Brain microvascular endothelial cell (primary cell): Measurements from ENCODE around the gene NINJ1.

Source experiments
- DNase-seq: peaks from one replicate; pipeline ENCODE4 v3.0.0-alpha.2; 2020
- H3K27ac ChIP-seq: fragments of 250-450 bp; sonication (Bioruptor Pico); 2 replicates; pipeline ENCODE4 v1.5.1; 2020; ENCODE audit warnings: mild to moderate bottlenecking, moderate library complexity
- H3K27me3 ChIP-seq: fragments of 250-450 bp; sonication (Bioruptor Pico); replicated peaks from 2 replicates; pipeline ENCODE4 v1.5.1; 2020; ENCODE audit warnings: mild to moderate bottlenecking
- H3K36me3 ChIP-seq: fragments of 250-450 bp; sonication (Bioruptor Pico); replicated peaks from 2 replicates; pipeline ENCODE4 v1.5.1; 2020; ENCODE audit warnings: mild to moderate bottlenecking
- H3K4me3 ChIP-seq: 2 replicates; pipeline ENCODE4 v1.5.1; 2011; ENCODE audit warnings: low read depth, mild to moderate bottlenecking, control low read depth, low read length, moderate library complexity
- CTCF ChIP-seq: IDR thresholded peaks from 2 replicates; pipeline ENCODE4 v1.5.1; 2011; ENCODE audit warnings: low read depth, mild to moderate bottlenecking, moderate library complexity, low read length, control low read depth, inconsistent platforms; ENCODE audit errors: missing control alignments
- in situ Hi-C: cut with HindIII; loops from 2 replicates; pipeline ENCODE4 v1.10.0; 2017; ENCODE audit warnings: low sequenced_read_pairs, low pct_ligation_motif_present

NINJ1 gene

GRCh38 chr9:93116072-93116961, 17.7 kb downstream of the NINJ1 start:
- no peak overlapping the region for H3K27ac ChIP-seq
- in situ Hi-C loops = no loop called here

GRCh38 chr9:93115486-93116071, 18.5 kb downstream of the NINJ1 start:
- in situ Hi-C loops = no loop called here
- Histone ChIP-seq H3K4me3 (no peak overlapping the region), H3K27me3 (no peaks in the 10 kb centered on the region), H3K27ac (no peak overlapping the region), H3K36me3 (peaks cover 13% of the 10 kb centered on the region)
- no peak for DNase-seq
- no peak for TF ChIP-seq CTCF

More at GRCh38 chr9:93116072-93116961, 17.7 kb downstream of the NINJ1 start:
- Histone ChIP-seq H3K27me3 (no peaks in the 10 kb centered on the region), H3K4me3 (no peak overlapping the region), H3K36me3 (peaks cover 9% of the 10 kb centered on the region)
- TF ChIP-seq CTCF = no peak
- no peak for DNase-seq

- Histone ChIP-seq H3K27me3 (no peaks in the 10 kb centered on the region), H3K36me3 (peaks cover 17% of the 10 kb centered on the region), H3K4me3 (no peak overlapping the region), H3K27ac (no peak overlapping the region)
- in situ Hi-C loops = no loop called here
- TF ChIP-seq CTCF = no peak
- no peak for DNase-seq
Measured at GRCh38 chr9:93114984-93115335, 19.1 kb downstream of the NINJ1 start.

GRCh38 chr9:93114169-93114983, 19.7 kb downstream of the NINJ1 start:
- peaks cover 22% of the 10 kb centered on the region for H3K36me3 ChIP-seq
- TF ChIP-seq CTCF = no peak
- no peaks in the 10 kb centered on the region for H3K27me3 ChIP-seq
- in situ Hi-C loops = no loop called here
- H3K27ac ChIP-seq = no peak overlapping the region
- no peak overlapping the region for H3K4me3 ChIP-seq
- DNase-seq = no peak

- no peaks in the 10 kb centered on the region for H3K27me3 ChIP-seq
- TF ChIP-seq CTCF = no peak
- H3K27ac ChIP-seq = no peak overlapping the region
- in situ Hi-C loops = no loop called here
- H3K36me3 ChIP-seq = peaks cover 22% of the 10 kb centered on the region
- H3K4me3 ChIP-seq = no peak overlapping the region
- DNase-seq = no peak
Measured at GRCh38 chr9:93112864-93113389, 21.1 kb downstream of the NINJ1 start.
